HG03469 (cell line): ENCODE results near the gene MTCL1.

ENCODE experiments used
- ATAC-seq: cut with Tn5 transposase; IDR thresholded peaks from one replicate; pipeline ENCODE4 v1.9.1; 2021; ENCODE audit warnings: mild to moderate bottlenecking, moderate library complexity, moderate number of reproducible peaks; ENCODE audit not compliant: unreplicated experiment

MTCL1 gene

DNA sequence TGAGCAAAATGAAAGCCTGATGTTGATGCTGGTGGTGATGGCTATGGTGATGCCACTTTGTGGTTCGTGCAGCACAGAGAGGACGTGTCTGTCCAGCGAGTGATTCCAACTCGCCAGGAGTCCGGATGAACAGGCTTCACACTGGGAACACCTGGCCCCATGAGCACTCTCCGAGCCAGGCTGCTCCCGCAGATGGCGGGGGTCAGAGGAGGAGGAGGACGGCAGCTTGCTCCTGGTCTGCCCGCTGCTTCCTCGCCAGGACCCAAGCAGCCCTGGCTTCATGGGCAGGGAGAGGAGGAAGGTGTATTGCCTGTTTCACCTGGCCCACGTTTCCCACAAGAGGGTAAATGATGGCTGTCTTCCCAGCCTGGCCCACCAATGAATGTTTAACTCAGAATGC lies 121.6 kb downstream of the MTCL1 start:
- ATAC-seq: no peak

DNA sequence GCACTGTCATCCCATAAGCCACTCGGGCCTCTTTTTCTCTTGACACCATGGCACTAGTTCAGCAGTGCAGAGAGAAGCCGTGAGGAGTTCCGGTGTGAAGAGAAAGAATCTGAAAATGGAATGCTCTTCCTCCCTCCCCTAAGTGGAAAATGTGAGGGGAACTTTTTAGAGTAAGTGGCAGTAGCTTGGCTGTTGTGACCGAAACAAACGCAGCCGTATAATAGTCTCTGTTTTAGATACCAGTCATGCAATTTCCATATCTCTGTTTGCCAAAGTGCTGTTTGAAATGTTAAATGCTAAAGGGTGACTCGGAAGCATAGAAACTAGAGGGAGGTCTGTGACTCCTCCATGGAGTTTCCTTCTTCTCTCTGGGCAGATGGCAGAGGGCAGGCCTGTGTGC lies 122.9 kb downstream of the MTCL1 start:
- no peak for ATAC-seq

GRCh38 chr18:8828798-8829197 lies 123.4 kb downstream of the MTCL1 start:
- no peak for ATAC-seq

GRCh38 chr18:8830067-8831060 lies 125.0 kb downstream of the MTCL1 start:
- ATAC-seq: no peak

- no peak for ATAC-seq
Measured at GRCh38 chr18:8831112-8831511, 125.8 kb downstream of the MTCL1 start.

GRCh38 chr18:8831531-8831930 lies 126.2 kb downstream of the MTCL1 start:
- ATAC-seq: no peak

DNA sequence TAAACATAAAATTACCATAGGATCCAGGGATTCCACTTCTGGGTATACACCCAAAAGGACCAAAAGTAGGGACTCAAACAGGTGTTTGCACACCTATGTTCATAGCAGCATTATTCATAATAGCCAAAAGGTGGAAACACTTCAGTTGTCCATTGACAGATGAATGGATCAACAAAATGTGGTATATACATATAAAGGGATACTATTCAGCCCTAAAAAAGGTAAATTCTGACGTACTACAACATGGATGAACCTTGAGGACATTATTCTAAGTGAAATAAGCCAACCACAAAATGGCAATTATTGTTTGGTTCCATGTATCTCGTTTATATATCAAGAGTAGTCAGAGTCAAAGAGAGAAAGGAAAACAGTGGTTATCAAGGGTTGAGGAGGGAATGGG lies 128.1 kb downstream of the MTCL1 start:
- ATAC-seq: no peak

DNA sequence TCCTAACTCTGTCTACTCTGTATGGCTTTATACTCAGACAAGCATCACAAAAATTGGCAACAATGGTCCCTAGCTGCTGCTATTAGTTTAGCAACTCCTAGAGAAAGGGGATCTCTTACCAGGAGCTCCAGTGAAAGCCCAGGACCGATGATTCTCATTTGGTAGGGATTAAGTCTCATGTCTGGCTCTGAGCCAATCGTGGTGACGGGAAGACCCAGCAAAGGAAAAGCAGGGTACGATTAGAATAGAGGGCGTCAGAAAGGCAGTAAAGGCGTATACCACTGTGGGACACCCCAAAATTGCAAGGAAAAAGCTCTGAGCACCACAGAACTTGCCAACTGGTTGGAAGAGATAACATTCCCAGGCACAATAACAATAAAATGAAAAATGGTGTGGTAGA lies 129.5 kb downstream of the MTCL1 start:
- no peak for ATAC-seq

DNA sequence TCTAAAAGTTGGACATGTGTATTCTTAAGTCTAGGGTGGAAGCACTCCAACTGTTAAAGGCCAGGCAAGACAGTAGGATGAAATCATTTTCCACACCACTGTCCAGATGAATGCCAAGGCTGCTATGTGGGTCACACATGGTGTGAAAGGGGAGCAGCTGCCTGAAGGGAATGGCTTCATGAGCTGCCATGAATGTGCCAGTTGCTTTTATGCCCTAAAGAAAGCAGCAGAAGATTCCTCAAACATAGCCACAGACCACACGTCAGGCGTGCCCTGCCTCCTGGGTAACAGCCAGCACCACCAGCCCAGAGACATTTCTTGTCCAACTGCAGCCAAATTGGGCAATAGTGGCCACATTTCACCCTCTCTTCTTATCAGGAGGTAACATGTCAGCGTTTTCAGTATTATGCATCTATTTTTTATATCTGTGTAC lies 130.2 kb downstream of the MTCL1 start:
- ATAC-seq: no peak

DNA sequence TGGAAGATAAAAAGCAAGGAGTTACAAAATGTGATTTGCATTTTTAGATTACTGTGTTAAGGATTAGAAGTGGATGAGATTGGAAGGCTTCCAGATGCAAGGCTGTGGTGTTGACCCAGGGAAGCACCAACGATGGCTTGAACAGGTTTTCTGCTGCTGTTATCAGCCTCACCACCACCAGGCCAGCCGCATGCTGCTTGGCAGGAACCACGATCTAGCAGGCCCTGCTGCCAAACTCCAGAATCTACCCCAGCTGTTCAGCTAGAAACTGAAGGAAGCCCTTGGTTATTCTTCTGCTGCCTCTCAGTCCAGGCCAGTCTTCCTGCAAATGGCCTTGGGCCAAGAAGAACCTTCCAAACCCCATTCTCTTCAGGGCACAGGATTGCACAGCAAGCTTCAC lies 133.9 kb downstream of the MTCL1 start:
- no peak for ATAC-seq

GRCh38 chr18:8841781-8842485 lies 136.6 kb downstream of the MTCL1 start:
- ATAC-seq: no peak

DNA sequence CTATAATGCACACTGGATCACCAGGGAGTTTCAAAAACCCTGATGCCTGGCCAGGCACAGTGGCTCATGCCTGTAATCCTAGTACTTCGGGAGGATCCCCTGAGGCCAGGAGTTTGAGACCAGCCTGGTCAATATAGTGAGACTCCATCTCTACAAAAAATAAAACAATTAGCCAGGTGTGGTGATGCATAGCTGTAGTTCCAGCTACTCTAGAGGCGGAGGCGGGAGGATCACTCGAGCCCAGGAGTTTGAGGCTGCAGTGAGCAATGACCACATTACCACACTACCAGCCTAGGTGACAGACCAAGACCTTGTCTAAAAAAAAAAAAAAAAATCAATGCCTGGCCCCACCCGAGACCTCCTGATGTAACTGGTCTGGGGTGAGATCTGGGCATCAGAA lies 137.2 kb downstream of the MTCL1 start:
- ATAC-seq: no peak

- no peak for ATAC-seq
Measured at GRCh38 chr18:8843005-8843404, 137.6 kb downstream of the MTCL1 start.

- ATAC-seq: no peak
Measured at GRCh38 chr18:8844721-8845148, 139.4 kb downstream of the MTCL1 start.

- no peak for ATAC-seq
Measured at GRCh38 chr18:8845506-8845905, 140.2 kb downstream of the MTCL1 start.

DNA sequence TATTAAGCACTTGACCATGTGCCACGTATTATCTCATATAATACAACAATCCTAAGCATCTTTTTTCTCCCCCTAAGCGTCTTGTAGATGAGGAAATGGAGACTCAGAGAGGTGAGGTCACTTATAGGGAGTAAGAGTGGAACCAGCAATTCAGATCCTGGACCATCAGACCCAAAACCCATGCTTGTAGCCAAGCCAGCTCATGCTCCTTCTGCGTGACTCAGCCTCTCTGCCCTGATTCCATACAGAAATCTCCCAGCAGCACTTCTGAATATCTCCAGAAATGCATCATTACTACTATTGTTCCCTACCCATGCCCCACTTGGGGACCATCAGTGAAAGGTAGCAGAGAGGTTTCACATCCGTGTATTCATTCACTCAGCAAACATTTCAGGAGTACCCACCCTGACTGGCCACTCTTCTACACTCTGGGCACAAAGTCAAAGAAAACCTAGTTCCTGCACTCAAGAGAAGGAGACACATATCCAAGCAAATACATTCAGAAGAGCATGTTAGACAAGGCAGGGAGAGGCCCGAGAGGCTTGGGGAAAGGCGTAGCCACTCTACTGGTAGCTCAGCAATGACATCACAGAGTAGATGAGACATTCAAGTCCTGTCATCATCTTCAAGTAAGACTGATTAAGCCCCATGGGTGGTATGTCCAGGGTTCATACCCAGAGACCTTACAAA lies 141.9 kb downstream of the MTCL1 start:
- ATAC-seq: no peak

GRCh38 chr18:8847900-8848299 lies 142.5 kb downstream of the MTCL1 start:
- ATAC-seq: no peak

GRCh38 chr18:8848541-8848940 lies 143.2 kb downstream of the MTCL1 start:
- ATAC-seq: no peak

DNA sequence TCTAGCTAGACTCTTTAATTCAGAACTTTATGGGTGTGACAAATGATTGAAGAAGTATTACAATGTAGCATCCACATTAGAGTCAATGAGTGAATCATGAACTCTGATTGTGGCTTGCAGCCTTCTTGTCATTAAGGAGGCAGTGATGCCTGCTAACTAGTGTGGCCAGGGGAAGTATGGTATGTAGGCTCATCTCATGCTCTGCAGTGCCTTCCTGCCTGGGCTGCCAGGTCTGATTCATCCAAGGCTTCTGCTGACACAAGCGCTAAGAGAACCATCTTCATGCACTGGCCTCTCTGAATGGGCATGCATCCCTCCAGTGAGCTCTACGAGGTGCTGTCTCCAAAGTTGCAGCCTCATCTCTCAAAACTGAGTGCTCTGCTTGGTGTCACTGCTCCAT lies 144.3 kb downstream of the MTCL1 start:
- ATAC-seq: no peak

DNA sequence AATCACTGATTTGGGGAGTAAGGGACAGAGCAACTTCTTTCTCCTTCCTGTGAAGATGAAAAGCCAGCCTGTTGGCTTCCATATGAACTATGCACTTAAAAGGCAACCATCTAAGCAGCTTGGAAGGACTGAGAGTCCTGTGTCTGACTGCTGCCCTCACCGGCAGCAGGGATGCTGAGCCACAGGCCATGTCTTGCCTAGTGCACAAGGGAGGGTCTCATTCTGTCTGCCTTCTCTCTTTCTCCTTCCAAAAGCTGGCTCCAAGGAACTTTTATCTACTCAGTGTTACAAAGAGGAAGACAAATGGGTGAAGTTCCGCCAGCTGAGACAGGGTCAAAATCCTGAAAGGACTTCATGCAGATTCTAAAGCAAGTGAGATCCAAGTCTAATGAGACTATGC lies 146.3 kb downstream of the MTCL1 start:
- ATAC-seq: no peak

- ATAC-seq: no peak
Measured at GRCh38 chr18:8854550-8854949, 149.2 kb downstream of the MTCL1 start.
